HG03060 (cell line): Measurements from ENCODE around the gene GORAB.

Experiments
- ATAC-seq: cut with Tn5 transposase; IDR thresholded peaks from one replicate; pipeline ENCODE4 v1.9.1; 2021; ENCODE audit warnings: low read depth, moderate number of reproducible peaks; ENCODE audit not compliant: unreplicated experiment

Gene GORAB

DNA sequence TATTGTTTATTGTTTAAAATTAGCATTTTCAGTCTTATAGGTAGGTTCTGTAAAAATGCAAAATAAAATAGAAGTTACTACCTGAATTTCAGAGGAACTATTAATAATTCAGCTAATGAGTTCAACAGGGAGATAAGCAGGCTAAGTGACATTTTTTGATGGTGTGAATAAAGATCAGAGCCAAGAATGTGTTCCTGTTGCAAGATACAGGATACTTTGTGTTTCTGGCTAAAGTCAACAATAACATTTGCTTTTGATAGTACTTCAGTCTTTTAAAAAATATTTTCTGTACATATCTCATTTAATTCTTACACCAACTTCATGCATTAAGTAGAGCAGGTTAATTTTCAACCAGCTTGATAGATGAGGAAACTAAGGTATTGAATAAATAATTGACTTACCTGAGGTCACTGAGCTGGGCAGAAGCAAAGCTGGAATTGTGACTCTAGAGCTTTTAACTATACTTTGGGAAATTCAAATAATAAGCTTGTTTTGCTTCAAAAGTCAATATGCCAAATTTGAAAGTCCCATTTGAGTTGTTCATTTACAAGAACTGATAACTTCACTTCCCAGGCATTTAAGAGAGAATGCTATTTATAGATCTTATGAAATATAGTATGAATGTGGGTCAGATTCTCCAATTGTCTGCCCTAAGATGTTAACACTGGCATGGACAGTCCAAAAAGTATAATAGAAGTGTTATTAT lies 6.0 kb downstream of the GORAB start:
- ATAC-seq = no peak

DNA sequence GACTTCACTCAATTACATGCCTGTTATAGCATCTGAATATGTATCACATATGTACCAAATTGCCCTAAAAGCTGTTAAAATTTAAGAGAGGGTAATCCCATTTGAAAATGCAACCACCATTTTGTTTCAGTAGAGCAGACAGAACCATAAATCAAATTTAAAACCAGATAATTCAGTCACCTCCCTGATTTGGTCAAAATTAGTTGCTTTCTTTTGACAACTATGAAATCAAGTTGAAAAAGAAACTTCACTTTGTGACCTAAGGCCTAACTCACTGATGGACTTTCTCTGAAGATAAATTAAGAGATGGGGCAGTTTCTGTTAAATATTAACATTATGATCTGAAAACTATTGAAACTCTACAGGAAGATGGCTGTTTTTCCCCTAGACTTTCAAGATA lies 6.7 kb downstream of the GORAB start:
- no peak for ATAC-seq

DNA sequence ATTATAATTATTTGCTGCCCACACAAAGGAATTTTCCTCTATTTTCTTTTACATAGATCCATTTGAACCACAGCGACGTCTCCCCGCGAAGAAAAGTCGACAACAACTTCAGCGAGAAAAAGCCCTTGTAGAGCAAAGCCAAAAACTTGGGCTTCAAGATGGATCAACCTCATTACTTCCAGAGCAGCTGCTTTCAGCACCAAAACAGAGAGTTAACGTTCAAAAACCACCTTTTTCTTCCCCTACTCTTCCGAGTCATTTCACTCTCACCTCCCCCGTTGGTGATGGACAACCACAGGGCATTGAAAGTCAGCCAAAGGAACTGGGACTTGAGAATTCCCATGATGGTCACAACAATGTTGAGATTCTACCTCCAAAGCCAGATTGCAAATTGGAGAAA lies 7.2 kb downstream of the GORAB start:
- ATAC-seq = no peak

DNA sequence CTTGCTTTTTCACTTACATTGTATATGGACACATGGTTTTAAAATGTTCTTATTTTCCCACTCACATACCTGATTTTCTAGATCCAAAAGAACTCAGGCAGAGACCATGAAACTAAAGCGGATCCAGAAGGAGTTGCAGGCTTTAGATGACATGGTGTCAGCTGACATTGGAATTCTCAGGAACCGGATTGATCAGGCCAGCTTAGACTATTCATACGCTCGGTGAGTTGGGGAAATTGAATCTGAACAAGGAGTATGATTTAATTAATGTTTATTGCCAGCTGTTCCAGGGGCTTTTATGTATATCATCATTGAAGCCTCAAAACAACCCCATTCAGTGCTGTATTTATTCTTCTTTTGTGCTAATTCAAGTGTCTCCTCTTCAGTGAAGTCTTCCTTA lies 12.7 kb downstream of the GORAB start:
- no peak for ATAC-seq

DNA sequence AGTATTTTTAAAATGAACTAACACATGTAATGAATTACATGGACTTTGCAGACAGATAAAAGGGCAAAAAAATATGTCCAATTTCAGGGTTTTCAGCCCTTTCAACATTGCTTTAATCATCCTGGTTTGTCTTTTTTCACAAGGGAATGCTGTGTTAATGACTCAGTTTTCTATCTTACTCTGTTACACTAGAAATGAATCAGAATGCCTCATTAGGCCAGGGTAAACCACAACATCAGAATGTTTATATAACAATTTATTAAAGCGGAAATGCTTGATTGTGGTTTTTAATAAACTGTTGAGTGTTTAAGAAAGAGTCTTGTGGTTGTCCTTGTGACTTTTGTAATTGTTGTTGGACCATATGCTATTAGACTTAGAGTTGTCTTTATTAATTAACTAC lies 13.5 kb downstream of the GORAB start:
- no peak for ATAC-seq

DNA sequence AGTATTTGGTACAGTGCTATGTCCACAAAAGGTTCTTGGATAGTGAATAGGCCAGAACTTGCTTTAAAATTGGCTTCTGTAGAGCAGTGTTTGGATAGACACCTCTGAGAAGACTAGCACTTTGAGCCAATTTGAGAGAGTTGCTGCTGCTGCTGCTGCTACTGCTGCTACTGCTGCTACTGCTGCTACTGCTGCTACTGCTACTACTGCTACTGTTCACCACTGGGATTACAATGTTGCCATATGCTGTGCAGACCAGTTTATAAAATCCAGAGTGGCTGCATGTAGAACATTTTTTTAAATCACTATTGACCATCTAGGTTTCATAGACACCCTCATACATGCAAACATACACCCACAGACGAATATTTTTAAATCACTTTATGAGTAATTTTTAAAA lies 15.3 kb downstream of the GORAB start:
- no peak for ATAC-seq

DNA sequence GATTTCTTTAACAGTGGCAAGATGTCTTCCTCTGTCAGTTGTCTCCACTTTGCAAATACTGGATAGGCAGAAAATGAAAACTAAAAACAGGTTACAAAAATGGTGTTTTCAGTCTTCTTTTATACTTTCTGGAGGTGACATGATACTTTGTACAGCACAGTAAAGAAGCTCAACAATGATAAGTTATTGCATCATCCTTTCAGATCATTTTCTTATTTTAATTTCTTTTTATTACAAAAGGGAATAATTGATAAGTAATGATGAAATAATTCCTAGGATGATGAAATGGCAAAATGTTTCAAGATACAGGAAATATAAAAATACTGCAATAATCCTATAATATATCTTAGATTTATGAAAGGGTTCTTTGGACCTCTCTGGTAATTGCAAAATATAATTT lies 16.5 kb downstream of the GORAB start:
- no peak for ATAC-seq

DNA sequence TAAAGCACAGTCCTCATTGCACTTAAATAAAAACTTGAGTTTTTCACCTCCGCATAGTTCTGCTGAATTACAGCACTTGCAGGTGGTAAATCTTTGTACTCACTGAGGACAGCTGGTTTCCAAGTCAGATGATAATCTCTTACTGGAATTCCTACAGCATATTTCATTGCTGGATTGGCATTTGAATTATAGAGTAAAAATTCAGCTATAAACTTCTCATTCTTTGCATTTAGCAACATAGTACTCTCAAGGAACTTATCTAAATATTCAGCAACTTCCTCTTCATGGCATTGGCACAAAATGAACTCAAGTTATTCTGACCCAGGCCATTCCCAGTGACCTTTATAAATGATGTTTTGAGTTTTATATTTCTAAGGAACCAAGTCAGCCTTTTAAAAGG lies 23.4 kb downstream of the GORAB start:
- no peak for ATAC-seq

DNA sequence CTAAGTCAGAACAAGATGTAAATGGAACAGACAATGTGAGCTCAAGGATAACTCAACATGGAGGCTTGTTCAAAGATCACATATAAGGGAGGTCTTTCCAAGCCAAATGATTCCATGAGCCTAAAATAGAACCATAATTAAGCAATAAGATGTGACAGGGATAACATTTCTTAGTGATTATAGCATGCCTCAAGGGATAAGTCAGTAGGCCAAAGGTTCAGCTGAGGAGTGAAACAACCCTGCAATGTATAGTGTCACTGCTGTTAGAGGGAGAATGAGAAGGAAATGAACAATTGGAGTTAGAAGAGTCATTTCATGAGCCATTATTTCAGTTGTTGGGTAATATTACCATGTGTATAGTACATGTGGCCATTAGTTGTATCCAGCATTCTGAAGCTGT lies 25.0 kb downstream of the GORAB start:
- ATAC-seq = no peak

DNA sequence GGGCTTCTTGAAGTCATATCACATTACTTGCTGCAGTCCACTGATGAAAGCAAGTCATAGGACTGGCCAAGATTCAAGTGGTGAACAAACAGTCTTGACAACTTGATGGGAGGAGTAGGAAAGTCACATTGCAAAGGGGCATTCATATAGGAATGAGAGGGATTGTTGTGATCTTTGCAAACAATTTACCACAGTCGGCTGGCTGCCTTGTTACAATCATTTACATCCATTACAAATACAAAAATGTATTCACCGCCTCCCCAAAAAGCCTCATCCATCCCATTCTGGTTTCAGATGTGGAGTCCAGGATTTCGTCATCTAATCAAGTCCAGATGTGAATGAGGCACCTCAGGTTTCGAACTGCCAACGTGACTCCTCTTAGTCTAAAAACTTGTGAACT lies 26.8 kb downstream of the GORAB start:
- ATAC-seq = no peak

DNA sequence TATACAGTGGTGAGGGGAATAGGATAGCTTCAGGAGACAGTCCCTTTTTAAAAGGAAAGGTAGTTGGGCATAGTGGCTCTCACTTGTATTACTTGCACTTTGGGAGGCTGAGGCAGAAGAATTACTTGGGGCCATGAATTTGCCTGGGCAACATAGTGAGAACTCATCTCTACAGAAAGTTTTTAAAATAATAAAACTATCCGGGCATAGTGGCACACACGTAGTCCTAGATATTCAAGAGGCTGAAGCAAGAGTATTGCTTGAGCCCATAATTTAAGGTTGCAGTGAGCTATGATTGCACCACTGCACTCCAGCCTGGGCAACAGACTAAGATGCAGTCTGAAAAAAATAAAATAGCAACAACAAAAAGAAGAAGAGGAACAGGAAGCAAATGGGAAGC lies 27.2 kb downstream of the GORAB start:
- ATAC-seq = no peak

DNA sequence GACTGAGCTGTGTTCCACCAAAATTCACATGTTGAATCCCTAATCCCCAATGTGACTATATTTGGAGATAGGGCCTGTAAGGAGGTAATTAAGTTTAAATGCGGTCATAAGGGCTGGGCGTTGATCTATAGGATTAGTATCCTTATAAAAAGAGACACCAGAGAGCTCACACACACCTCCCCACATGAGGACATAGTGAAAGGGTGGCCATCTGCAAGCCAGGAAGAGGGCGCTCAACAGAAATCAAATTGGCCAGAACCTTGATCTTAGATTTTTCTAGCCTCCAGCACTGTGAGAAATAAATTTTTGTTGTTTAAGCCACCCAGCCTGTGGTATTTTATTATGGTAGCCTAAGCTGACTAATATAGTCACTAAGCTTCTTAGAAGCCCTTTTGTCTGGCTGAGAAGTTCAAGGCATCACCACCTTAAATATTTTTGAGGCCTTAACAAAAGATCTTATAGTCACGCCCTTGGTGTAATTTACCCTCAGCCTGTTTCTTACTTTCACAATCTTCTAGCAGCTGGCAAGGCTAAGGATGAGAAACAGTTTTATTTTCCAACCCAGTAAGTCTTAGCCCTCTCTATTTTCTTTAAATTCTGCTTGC lies 28.8 kb downstream of the GORAB start:
- no peak for ATAC-seq

DNA sequence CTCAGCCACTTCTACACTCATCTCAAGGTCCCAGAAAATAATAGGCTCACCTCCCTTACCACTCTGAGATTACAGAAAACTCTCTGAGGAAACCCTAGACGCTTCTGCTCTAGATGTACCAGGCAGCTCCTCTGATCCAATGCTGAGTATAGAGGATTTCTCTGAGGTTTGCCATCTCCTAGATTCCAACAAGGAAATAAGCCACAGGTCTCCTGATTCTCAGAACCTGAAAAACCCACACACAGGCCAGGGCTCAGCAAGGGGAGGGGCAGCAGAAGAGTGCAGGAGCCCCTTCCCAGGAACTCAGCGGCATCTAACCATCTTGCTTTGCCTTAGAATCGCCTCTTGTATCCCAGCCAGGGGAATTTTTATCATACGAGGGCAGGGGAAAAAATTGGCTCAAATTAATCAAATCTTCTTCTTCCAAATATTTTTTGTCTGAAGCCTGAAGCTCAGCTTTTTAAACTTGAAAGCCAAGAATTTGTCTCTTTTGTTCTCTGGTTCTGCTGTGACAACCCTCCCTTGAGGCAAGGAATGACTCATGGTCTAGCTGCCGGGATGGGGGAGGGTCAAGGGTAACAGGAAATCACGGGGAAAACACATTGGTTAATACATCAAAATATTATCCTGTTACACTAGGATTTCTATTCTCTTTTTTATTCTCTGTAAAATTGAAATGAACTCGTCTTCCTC lies 30.8 kb downstream of the GORAB start:
- ATAC-seq = no peak

DNA sequence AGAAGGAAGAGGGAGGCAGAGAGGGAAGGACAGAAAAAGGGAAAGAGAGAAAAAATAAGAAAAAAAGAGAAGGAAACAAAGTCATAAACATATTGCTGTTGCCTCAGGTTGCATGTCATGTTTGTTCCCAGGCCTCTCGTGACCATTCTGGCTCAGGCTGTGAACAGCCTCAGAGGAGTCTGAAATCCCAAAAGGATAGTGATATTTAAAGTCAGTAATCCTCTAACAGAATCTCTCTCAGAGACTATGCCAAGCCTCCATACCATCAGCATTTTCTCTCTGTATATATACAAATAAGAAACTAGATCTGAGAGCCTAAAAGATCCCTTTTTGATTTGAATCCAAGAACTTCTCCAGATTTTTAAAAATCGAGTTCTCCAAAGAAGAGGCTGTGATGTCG lies 35.2 kb downstream of the GORAB start:
- ATAC-seq = no peak

DNA sequence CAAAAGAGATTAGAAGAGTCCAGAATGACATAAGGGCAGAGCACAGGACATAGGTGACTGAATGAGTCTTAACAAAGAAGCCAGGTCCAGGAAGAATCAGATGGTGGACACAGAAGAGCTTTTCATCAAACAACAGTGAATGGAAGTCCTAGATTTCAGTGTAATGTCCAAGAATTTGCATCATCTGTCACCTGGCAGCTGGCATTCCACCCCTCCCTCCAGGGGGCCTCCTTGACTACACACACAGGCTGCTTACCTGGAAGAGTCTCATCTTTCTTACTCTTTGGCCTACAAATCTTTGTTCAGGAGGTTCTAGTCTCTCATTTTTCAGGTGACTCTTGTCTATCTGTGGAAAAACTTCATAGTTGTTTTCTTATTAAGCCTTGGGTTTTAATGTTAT lies 36.2 kb downstream of the GORAB start:
- ATAC-seq = no peak

DNA sequence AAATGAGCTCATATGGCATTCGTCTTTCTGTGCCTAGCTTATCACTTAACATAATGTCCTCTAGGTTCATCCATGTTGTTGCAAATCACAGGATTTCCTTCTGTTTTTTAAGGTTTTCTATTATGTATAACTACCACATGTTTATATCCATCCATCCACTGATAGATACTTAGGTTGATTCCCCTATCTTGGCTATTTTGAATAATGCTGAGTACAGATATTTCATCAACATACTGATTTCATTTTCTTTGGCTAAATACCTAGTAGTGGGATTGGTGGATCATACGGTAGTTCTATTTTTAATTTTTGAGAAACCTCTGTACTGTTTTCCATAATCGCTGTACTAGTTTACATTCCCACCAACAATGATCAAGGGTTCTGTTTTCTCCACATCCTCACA lies 45.0 kb downstream of the GORAB start:
- no peak for ATAC-seq

DNA sequence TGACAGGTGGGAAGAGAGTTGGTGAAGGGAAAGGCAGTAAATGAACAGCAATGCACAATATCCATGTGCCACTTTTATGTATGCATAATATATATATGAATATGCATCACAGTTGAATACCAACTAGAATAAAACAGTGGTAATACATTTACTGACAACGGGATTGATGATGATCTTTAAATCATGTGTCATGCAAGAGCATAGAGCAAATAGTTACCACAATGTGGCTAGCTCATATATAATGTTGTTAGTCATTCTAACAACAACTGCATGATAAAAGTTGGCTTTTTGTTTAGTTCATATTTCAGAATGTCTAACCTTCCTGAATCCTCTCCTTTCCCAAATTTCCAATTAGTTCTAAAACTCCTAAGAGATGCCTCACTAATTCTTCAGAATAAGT lies 46.4 kb downstream of the GORAB start:
- no peak for ATAC-seq

DNA sequence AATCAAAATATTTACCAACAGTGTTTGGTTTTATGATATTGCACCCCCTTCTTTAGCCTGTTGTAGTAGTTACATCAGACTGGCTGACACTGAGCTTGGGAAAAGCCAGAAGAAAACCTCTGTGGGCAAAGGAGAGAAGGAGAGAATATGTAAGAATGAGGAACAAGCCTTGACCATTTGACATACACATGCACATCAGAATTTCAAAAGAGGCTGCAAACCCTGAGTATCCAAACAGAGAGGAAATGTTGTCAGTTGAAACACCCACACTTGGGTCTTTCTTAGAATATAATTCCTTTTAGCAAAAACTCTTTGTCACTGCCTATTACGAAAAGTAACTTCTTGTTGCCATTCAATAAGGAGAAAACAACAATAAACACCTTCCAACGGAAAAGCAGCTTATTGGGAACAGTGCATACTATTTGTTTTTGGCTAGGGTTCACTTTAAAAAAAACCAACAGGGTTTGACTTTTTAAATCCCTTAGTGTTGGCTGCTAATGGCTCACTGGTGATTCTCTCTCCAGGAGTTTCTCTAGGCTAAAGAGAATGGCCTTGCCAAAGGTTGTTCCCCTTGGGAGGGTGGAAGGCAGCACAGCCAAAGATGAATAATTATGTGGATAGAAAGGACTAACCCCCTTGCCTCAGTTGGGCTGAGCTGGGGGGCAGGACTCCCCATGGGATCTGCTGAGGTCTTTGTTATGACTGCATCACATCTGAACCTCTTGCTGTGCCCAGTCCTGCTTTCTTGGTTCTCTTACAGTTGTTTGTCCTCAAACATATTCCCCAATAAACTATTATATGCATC lies 48.9 kb downstream of the GORAB start:
- ATAC-seq = no peak

DNA sequence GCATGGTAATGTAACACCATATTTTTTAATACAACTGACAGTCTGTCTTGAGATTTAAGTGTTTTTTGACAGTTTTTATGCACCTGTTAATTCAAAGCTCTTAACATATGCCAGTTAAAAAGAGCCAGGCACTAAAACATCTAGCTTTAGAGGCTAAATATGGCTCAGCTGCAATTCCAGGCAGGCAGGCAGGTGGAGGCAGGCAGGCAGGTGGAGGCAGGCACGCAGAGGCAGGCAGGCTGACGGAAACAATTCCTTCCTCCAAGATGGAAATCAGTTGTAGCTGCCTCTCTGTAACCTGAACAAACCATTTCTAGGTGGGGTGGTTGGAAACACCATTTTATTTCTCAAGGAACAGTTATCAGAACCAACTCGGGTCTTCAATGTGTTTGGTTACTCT lies 51.2 kb downstream of the GORAB start:
- ATAC-seq = no peak

DNA sequence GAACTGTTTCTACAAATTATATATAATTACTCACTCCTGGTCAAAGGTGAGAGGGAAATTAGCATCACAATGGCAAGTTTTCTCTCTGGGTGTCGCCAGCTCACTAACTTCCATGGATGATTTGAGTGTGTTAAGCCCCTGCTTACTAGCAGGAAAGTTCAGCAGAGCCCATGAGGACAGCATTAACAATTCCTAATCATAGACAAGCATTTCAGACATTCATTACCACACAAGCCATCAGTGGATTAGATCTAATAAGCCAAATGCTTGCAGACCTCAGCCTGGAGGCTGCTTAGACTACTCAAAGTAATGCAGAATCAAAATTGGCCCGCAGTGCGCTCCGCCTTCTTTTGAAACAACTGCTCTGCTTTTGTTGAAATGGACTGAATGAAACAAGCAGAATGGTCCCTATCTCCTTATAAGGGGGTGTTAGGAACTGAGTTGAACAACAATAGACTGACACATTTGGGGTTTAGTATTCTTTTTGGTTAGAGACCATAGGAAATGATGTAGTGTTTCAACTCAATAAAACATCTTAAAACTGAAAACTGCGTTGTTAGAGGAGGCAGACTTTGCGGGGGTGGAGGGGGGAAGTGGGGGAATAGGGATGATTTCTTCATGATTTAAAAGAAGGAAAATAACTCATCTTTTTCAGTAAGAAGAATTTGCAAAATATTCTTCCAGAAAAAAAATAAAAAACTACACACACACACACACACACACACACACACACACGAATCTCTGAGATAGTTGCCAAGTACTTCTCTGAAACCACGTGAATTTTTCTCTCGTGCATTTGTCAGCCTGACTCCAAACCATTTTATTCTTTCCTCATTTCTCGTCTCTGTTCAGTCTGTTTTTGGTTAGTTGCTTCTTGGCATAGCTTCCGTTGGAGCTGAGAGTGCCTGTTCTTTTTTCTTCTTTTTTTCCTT lies 54.6 kb downstream of the GORAB start:
- no peak for ATAC-seq
